HepG2 (cell line): Measurements from ENCODE around the gene CPT1B. TPM values are rescaled to one million over a fixed set of nuclear protein-coding genes. Genes with fewer than 3 reads are reported as not detected.

Experiments
- AFF4 ChIP-seq: sonication (generic); formaldehyde crosslinking; IDR thresholded peaks from 2 replicates; pipeline ENCODE4 v1.4.0; 2020; ENCODE audit warnings: missing genetic modification reagents
- BATF2 ChIP-seq: sonication (generic); formaldehyde crosslinking; IDR thresholded peaks from 2 replicates; pipeline ENCODE4 v1.8.0; 2022; ENCODE audit warnings: mild to moderate bottlenecking, missing genetic modification reagents, moderate library complexity
- ISX ChIP-seq: sonication (generic); formaldehyde crosslinking; conservative IDR thresholded peaks from 2 replicates; pipeline ENCODE4 v1.5.0; 2020; ENCODE audit warnings: missing genetic modification reagents
- MTF2 ChIP-seq: sonication (generic); formaldehyde crosslinking; IDR thresholded peaks from 2 replicates; pipeline ENCODE4 v1.5.0; 2020; ENCODE audit warnings: missing genetic modification reagents, borderline replicate concordance
- NR2F2 ChIP-seq: IDR thresholded peaks from 2 replicates; pipeline ENCODE4 v1.6.1; 2012; ENCODE audit warnings: low read depth, inconsistent platforms, borderline replicate concordance
- ONECUT2 ChIP-seq: sonication (generic); formaldehyde crosslinking; IDR thresholded peaks from 2 replicates; pipeline ENCODE4 v1.4.0; 2020; ENCODE audit warnings: missing genetic modification reagents
- SCMH1 ChIP-seq: sonication (generic); formaldehyde crosslinking; IDR thresholded peaks from 2 replicates; pipeline ENCODE4 v1.9.0; 2021; ENCODE audit warnings: missing genetic modification reagents, mild to moderate bottlenecking, borderline replicate concordance
- TAF15 ChIP-seq: fragments of 200-400 bp; formaldehyde crosslinking; IDR thresholded peaks from one replicate; pipeline ENCODE4 v1.6.1; 2018; ENCODE audit warnings: mild to moderate bottlenecking, low read depth, low read length; ENCODE audit not compliant: poor library complexity, severe bottlenecking
- ZBTB26 ChIP-seq: IDR thresholded peaks from 2 replicates; pipeline ENCODE4 v1.6.1; 2016; ENCODE audit warnings: missing compliant biosample characterization, missing genetic modification reagents, borderline replicate concordance
- ZNF550 ChIP-seq: sonication (generic); formaldehyde crosslinking; IDR thresholded peaks from 2 replicates; pipeline ENCODE4 v1.4.0; 2020; ENCODE audit warnings: mild to moderate bottlenecking, missing genetic modification reagents, borderline replicate concordance
- ZNF800 ChIP-seq: sonication (generic); formaldehyde crosslinking; IDR thresholded peaks from 2 replicates; pipeline ENCODE4 v1.4.0; 2020; ENCODE audit warnings: missing genetic modification reagents
- ZNF891 ChIP-seq: sonication (generic); formaldehyde crosslinking; IDR thresholded peaks from 2 replicates; pipeline ENCODE4 v1.5.0; 2020; ENCODE audit warnings: mild to moderate bottlenecking, missing genetic modification reagents
- ZSCAN30 ChIP-seq: sonication (generic); formaldehyde crosslinking; IDR thresholded peaks from 2 replicates; pipeline ENCODE4 v1.5.0; 2020; ENCODE audit warnings: mild to moderate bottlenecking, missing genetic modification reagents
- polyA plus RNA-seq, 8 experiments: library from polyadenylated mRNA; depleted of rRNA in 3 of 8; stranded (reverse) in 7 of 8; unstranded in 1 of 8; fragments of >200 nt; fragmentation: Illumina TruSeq in 4 of 8; extraction: Trizol in 4 of 8; gene quantifications; 2 replicates each; pipeline versions ENCODE4 v1.2.1 to v1.2.3, GENCODE V29; 2011 to 2016; ENCODE audit warnings: low read depth in 4 of 8, missing spikeins in 1 of 8, mixed read lengths in 1 of 8; ENCODE audit not compliant: insufficient read depth in 1 of 8
- total RNA-seq, 5 experiments: library from RNA; depleted of rRNA; stranded (reverse); fragments of >200 nt; fragmentation: Illumina TruSeq; extraction: Trizol; gene quantifications; 2 replicates each; pipeline ENCODE4 v1.2.3, GENCODE V29; 2016; ENCODE audit warnings: low read depth in 1 of 5

The CPT1B gene
- total and polyA plus RNA-seq, 2 of the 13 experiments (the other 11 are each of a cell fraction or from before 2014, with no cell fraction given), result 9.2 to 19.5 TPM

GRCh38 chr22:50524676-50525103, 53.5 kb downstream of the CPT1B start (continued):
- TF ChIP-seq ZBTB26 (CRISPR knock-in tag) (no peak), ZNF550 (CRISPR knock-in tag) (no peak), ZNF800 (CRISPR knock-in tag) (no peak), ZSCAN30 (no peak), AFF4 (CRISPR knock-in tag) (0 out of 2 replicates have a peak, but pooled peaks have one; percentile 30), ISX (CRISPR knock-in tag) (no peak), ONECUT2 (CRISPR knock-in tag) (no peak), SCMH1 (CRISPR knock-in tag) (no peak), MTF2 (CRISPR knock-in tag) (no peak), NR2F2 (0 out of 2 replicates have a peak, but pooled peaks have one; percentile 2), BATF2 (CRISPR knock-in tag) (0 out of 2 replicates have a peak, but pooled peaks have one; percentile 68), ZNF891 (CRISPR knock-in tag) (no peak), TAF15 (peak; percentile 29)
